Glutamatergic neuron (in vitro differentiated cells): Measurements from ENCODE around the gene RAP2C. TPM values are rescaled to one million over a fixed set of nuclear protein-coding genes. Genes with fewer than 3 reads are reported as not detected.
A peak's percentile ranks its signal among the peaks of the same experiment; 100 is the strongest.

Experiments used
- DNase-seq: peaks from one replicate; pipeline ENCODE4 v3.0.0; 2022
- H3K27ac Mint-ChIP-seq: one replicate; pipeline ENCODE4 v1.8.0; 2020; ENCODE audit warnings: mild to moderate bottlenecking, mixed read lengths, inconsistent platforms; ENCODE audit not compliant: unreplicated experiment
- H3K27me3 Mint-ChIP-seq: one replicate; pipeline ENCODE4 v1.8.0; 2020; ENCODE audit warnings: mild to moderate bottlenecking, moderate library complexity, mixed read lengths, inconsistent platforms; ENCODE audit not compliant: unreplicated experiment
- H3K36me3 Mint-ChIP-seq: one replicate; pipeline ENCODE4 v1.8.0; 2020; ENCODE audit warnings: mild to moderate bottlenecking, mixed read lengths, inconsistent platforms; ENCODE audit not compliant: unreplicated experiment
- H3K4me1 Mint-ChIP-seq: one replicate; pipeline ENCODE4 v1.8.0; 2020; ENCODE audit warnings: mild to moderate bottlenecking, low read depth, mixed read lengths, inconsistent platforms; ENCODE audit not compliant: unreplicated experiment
- H3K4me3 Mint-ChIP-seq: one replicate; pipeline ENCODE4 v1.8.0; 2020; ENCODE audit warnings: mild to moderate bottlenecking, mixed read lengths, inconsistent platforms; ENCODE audit not compliant: unreplicated experiment
- H3K9me3 Mint-ChIP-seq: one replicate; pipeline ENCODE4 v1.8.0; 2020; ENCODE audit warnings: mild to moderate bottlenecking, moderate library complexity, mixed read lengths, inconsistent platforms; ENCODE audit not compliant: unreplicated experiment
- total RNA-seq: library from RNA; stranded (reverse); fragmentation: NEBNext Ultra II Directional; extraction: Animal tissue kit (Norgen Biotek cat#: 25700); gene quantifications from one replicate; pipeline ENCODE4 v1.2.1, GENCODE V29; 2021; ENCODE audit not compliant: unreplicated experiment
- TF ChIP-seq, protein P1 (sequence below): fragments of 200-600 bp; sonication (generic); IDR thresholded peaks from one replicate; pipeline ENCODE4 v1.5.0; 2021; ENCODE audit not compliant: partially characterized antibody, unreplicated experiment

Gene RAP2C
- total RNA-seq, 1 donor from 2014 or later = 22.2 TPM

DNA sequence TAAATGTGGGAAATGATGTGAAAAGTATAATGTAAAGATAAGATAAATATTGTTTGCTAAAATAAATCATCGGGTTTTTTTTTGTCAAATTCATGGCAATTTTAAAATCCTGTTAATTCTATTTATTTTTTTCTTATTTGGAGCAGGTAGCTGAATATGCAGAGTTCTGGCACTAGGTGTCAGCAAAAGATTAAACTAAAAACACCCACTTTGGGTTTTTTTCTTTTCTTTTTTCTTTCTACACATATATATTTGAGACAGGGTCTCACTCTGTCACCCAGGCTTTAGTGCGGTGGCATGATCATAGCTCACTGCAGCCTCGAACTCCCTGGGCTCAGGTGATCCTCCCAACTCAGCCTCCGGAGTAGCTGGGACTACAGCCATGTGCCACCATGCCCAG, 6.9 kb upstream of the RAP2C start:
- Mint-ChIP-seq H3K36me3 (no peaks in the 10 kb centered on the region), H3K4me3 (no peak overlapping the region), H3K27ac (no peak overlapping the region), H3K27me3 (no peaks in the 10 kb centered on the region), H3K9me3 (no peaks in the 10 kb centered on the region), H3K4me1 (peaks cover under 1% of the 10 kb centered on the region)
- TF ChIP-seq, protein P1, sequence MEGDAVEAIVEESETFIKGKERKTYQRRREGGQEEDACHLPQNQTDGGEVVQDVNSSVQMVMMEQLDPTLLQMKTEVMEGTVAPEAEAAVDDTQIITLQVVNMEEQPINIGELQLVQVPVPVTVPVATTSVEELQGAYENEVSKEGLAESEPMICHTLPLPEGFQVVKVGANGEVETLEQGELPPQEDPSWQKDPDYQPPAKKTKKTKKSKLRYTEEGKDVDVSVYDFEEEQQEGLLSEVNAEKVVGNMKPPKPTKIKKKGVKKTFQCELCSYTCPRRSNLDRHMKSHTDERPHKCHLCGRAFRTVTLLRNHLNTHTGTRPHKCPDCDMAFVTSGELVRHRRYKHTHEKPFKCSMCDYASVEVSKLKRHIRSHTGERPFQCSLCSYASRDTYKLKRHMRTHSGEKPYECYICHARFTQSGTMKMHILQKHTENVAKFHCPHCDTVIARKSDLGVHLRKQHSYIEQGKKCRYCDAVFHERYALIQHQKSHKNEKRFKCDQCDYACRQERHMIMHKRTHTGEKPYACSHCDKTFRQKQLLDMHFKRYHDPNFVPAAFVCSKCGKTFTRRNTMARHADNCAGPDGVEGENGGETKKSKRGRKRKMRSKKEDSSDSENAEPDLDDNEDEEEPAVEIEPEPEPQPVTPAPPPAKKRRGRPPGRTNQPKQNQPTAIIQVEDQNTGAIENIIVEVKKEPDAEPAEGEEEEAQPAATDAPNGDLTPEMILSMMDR = peak; percentile 19
- no peak for DNase-seq

DNA sequence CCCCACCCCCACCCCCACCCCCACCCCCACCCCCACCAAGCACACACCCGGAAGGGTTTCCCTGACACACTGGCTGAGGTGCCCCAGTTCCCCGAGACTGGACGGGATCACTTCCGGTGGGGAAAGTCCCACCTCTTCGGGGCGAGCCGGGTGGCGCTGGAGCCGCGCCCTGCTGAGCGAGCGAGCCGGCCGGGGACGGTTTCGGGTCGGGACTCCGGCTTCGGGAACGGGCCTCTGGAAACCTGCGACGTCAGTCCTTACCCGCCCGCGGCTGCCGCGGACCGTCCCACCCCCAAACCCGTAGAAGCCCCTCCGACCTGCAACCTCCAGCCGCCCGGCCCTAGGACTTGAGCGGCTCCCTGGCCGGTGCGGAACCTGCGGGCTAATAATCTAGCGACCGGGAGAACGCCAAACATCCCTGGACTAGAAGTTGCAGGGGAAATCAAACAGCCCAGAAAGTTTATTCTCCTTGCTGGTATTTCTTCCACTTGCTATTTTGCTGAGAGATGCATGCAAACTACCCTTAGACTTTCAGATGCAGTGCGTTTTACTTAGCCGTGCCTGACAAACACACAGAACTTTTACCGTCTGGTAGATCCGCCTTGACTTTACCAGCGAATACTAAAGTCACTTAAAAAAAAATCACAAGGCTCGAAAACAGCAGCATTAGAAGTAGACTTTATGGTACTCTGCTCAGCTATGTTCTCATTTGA, 991 bp downstream of the RAP2C start:
- TF ChIP-seq, protein P1 = no peak
- Mint-ChIP-seq H3K36me3 (no peaks in the 10 kb centered on the region), H3K27ac (no peak overlapping the region), H3K4me1 (peaks cover 3% of the 10 kb centered on the region), H3K27me3 (no peaks in the 10 kb centered on the region), H3K4me3 (peak overlapping the region; percentile 89), H3K9me3 (peaks cover 4% of the 10 kb centered on the region)
- DNase-seq = peak; percentile 73

DNA sequence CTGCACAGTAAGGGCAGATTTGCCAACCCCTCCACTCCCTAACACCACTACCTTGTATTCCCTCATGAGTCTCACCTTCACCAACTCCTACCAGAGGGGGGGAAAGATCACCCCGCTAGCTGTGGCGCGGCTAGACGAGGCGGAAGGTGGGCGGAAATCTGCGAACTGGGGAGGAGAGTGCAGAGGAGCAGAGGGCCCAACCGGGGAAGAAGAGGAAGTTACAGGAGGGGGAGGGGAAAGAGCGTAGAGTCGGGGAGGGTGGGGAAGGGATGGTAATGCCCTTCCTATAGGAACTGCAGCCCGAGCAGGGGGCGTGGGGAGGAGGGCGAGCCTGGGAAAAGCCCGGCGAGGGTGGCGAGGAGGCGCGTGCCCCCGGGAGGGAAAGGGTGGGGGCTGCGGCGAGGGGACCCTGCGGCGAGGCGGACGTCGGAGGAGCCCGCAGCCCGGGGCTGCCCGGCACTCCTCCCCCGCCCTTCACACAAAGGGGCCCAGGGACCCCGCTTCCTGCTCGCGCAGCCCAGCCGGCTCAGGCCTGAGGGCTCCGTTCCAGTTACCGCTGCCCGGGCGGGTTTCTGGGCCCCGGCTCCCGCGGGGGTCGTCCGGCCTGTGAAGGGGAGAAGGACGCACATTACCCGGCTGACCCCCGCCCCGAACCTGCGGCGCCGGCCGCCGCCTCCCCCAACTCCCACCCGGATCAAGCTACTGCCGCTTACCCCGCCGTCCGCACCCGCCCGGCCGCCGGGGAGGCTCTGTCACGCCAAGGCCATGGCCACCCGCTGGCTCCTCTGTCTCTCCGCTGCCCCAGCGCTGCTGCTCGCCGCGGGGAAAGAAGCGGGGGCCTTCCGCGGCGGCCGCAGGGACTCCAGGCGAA, 1.8 kb downstream of the RAP2C start:
- peak overlapping the region; percentile 66 for H3K27ac Mint-ChIP-seq
- TF ChIP-seq, protein P1 = no peak
- H3K36me3 Mint-ChIP-seq = no peaks in the 10 kb centered on the region
- peak; percentile 63 for DNase-seq
- H3K4me1 Mint-ChIP-seq = peaks cover 3% of the 10 kb centered on the region
- H3K9me3 Mint-ChIP-seq = peaks cover 4% of the 10 kb centered on the region
- H3K4me3 Mint-ChIP-seq = peak overlapping the region; percentile 90
- no peaks in the 10 kb centered on the region for H3K27me3 Mint-ChIP-seq

DNA sequence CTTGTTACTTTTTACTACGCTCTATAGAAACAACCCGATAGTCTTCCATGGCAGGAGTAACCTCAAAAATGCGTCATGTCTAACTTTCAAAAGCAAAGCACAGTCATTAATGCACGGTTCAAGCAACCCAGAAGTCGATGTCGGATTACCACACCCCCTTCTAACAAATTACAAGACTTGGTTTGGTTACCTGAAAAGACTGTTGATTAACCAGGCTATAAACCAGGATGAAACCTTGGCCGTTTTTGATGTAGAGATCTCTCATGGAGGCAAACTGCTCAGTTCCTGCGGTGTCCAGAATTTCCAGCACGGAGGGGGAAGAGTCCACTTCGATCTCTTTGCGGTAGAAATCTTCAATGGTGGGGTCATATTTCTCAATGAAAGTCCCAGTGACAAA, 2.4 kb downstream of the RAP2C start:
- no peaks in the 10 kb centered on the region for H3K27me3 Mint-ChIP-seq
- TF ChIP-seq, protein P1 = no peak
- peaks cover 4% of the 10 kb centered on the region for H3K9me3 Mint-ChIP-seq
- no peaks in the 10 kb centered on the region for H3K36me3 Mint-ChIP-seq
- peaks cover 3% of the 10 kb centered on the region for H3K4me1 Mint-ChIP-seq
- H3K27ac Mint-ChIP-seq = peak overlapping the region; percentile 66
- DNase-seq = no peak
- H3K4me3 Mint-ChIP-seq = peak overlapping the region; percentile 90

DNA sequence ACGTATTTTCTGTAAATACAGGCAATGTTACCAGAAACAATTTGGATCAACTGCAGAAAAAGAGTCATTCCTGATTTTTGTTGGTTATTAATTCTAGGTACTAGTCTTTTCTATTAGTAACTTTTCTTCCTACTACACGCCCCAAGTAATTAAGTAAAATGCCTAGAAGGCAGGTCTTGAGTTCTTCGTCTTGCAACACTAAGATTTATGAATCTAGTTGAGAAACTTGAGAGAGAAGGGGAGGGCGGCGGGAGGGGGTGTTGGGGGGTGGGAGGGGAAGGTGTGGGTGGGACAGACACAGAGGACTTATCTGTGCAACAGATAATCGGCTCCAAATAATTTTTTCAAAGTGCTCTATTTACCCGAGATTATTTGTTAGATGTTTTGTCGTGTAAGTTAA, 3.0 kb downstream of the RAP2C start:
- Mint-ChIP-seq H3K36me3 (no peaks in the 10 kb centered on the region), H3K9me3 (peaks cover 4% of the 10 kb centered on the region), H3K4me3 (peak overlapping the region; percentile 90), H3K27me3 (no peaks in the 10 kb centered on the region), H3K4me1 (peaks cover 3% of the 10 kb centered on the region), H3K27ac (no peak overlapping the region)
- no peak for DNase-seq
- TF ChIP-seq, protein P1 = no peak
